HG03469 (cell line): ENCODE data around the gene TPD52L1.
A peak's percentile ranks its signal among the peaks of the same experiment; 100 is the strongest.

Experiments
- ATAC-seq: cut with Tn5 transposase; IDR thresholded peaks from one replicate; pipeline ENCODE4 v1.9.1; 2021; ENCODE audit warnings: mild to moderate bottlenecking, moderate library complexity, moderate number of reproducible peaks; ENCODE audit not compliant: unreplicated experiment

Gene TPD52L1

DNA sequence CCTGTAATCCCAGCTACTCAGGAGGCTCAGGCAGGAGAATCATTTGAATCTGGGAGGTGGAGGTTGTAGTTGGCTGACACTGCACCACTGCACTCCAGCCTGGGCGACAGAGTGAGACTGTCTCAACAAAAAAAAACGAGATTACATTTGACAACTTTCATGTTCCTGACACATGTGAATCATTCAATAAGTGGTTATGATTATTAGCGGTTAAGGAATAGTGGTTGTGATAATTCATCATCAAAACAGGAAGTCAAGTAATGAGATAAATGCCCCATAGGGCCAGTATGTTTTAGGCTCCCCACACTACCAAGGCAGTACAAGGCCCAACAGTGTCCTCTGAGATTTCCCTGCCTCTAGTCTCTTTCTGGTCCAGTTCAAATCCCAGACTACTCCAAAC is 145.7 kb downstream of the TPD52L1 start:
- ATAC-seq, result no peak

DNA sequence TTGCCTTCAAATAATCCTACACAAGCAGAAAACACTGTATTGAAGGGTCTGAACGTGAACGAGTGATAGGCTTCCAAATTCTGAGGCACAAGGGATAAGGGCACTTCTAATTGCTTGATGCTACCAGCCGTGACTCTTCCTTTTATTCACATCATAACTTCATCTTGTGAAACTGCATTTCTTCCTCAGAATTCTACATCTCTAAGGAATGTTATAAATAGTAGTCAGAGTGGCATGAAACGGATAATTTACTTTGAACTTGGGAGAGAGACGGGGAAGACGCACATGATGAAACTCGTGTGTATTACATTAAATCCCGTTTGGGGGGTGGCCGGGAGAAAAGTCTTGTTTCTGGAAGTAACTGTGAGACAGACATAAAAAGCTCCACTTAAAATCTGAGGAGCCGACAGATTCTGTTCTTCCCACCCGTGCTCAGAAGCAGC is 147.4 kb downstream of the TPD52L1 start:
- ATAC-seq, result no peak

GRCh38 chr6:125301435-125302391 is 148.1 kb downstream of the TPD52L1 start, which contains the start of gene HDDC2:
TSS of gene HDDC2 (minus strand) at chr6:125301967. CDS start at chr6:125301932, 35 bp downstream.
- ATAC-seq, result peak; percentile 64

DNA sequence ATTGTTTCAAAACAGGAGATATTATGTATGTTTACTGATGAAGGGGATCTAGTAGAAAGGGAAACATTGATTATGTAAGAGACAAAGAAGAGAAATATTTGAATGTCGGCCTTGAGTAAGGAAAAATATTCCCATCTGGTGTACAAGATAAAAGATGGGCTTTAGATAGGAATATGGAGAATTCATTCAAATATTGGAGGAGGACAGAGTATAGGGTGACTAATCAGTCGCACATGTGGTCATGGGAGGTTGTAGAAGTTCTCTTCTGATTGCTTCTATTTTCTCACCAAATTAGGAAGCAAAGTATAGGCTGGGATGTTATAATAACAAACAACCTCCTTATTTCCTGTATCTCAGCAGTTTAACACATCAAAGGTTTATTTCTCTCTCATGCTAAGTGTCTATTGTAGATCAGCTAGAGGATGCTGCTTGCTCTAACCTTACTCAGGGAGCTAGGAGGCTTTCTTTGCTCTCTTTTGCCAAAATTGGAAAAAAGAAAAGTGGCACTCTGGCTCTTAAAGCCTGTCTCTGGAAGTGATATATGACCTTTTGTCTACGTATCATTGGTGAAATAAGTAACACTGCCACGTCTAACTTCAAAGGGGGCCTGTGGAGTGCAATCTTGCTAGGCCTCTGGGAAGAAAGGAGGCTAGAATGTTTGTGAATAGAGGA is 149.4 kb downstream of the TPD52L1 start:
- ATAC-seq, result no peak

GRCh38 chr6:125303512-125303854 is 149.9 kb downstream of the TPD52L1 start:
- ATAC-seq, result no peak

DNA sequence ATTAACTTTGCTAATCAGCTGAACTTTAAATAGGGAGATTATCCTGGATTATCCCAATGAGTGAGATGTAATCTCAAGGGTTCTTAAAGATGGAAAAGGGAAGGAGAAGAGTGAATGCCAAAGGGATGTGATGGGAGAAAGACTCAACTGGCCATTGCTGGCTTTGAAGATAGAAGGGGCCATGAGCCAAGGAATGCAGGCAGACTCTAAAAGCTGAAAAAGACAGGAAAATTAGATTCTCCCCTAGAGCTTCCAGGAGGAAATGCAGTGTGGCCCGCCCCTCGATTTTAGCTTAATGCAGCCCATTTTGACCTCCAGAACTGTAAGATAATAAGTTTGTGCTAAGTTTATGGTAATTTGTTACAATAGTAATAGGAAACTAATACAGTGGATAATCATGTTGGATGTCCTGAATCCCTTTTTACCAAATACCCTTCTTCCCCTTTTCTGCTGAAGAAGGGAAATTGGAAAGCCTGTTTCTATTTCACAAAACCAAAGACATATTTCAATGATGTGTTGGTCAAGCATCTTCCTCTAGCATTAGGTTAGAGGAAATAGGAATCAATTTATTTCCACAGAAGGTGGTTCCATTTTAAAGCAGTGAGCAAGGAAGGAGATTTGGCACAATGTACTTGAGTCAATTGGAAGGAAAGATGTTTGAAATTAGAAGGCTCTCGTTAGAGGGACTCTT is 151.5 kb downstream of the TPD52L1 start:
- ATAC-seq, result no peak

DNA sequence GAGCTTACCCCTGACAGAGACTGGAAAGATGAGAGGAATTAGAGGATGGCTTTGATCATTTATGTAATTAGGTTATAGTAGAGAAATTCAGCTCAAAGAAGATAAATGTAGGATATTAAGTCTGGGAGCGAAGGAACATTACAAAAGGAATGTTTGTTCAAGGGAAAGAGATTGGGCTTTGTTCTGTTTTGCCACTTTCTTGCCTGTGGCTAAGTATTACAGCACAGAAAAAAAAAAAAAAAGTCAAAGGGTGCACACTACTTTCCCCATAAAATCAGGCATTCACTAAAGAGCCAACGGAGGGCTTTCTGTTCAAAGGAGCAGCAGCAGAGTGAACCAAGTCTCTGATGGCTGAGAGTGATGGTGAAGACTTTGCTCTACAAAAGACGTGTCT is 153.2 kb downstream of the TPD52L1 start:
- no peak for ATAC-seq

- ATAC-seq, result no peak
These were observed 153.7 kb downstream of the TPD52L1 start for GRCh38 chr6:125307150-125307838.

- no peak for ATAC-seq
These were observed 154.5 kb downstream of the TPD52L1 start for GRCh38 chr6:125307964-125308615.

DNA sequence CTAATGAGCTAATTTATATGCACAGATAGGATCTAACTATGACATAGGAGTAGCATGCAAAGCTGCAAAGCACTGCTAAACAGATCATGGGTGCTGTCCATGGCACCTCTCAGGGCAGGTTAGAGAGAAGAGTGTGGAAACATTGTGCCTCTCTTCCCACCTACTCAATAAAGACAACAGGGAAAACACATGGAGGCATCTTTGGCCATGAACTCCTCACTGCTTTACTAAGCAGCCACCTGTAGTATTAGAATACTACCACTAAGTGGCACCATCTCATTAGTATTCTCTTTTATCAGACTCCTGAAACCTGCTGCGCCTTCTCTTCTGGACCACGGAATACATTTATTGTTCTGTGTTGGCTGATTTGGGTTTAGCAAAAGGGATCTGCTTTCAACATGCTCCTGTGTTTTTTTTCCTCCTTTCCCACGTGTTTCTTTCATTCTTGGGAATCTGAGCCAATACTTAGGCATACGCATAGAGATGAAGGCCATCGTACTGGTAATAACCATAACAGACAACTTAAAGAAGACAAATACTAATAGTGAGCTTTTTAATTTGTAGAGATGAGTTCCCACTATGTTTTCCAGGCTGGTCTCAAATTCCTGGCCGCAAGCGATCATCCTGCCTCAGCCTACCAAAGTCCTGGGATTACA is 157.5 kb downstream of the TPD52L1 start:
- peak; percentile 74 for ATAC-seq

- ATAC-seq, result no peak
These were observed 158.9 kb downstream of the TPD52L1 start for GRCh38 chr6:125312478-125312877.

DNA sequence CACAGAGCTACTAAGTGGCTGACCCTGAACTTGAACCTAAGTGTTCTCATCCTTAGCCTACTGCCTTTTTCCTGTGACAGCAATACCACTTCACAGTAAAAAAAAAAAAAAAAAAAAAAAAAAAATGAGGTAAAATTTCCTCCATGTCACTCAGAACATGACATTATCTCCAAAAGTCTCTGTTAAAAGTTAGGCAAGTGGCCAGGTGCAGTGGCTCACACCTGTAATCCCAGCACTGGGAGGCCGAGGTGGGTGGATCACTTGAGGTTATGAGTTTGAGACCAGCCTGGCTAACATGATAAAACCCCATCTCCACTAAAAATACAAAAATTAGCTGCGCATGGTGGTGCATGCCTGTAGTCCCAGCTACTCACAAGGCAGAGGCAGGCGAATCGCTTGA is 159.4 kb downstream of the TPD52L1 start:
- ATAC-seq, result no peak
